Measurements from ENCODE around the gene OPTC. TPM values are rescaled to one million over a fixed set of nuclear protein-coding genes. Genes with fewer than 3 reads are reported as not detected.

Gene OPTC
- total and polyA plus RNA-seq, 2 of the 13 experiments (the other 11 are each of a cell fraction or from before 2014, with no cell fraction given): not detected

DNA sequence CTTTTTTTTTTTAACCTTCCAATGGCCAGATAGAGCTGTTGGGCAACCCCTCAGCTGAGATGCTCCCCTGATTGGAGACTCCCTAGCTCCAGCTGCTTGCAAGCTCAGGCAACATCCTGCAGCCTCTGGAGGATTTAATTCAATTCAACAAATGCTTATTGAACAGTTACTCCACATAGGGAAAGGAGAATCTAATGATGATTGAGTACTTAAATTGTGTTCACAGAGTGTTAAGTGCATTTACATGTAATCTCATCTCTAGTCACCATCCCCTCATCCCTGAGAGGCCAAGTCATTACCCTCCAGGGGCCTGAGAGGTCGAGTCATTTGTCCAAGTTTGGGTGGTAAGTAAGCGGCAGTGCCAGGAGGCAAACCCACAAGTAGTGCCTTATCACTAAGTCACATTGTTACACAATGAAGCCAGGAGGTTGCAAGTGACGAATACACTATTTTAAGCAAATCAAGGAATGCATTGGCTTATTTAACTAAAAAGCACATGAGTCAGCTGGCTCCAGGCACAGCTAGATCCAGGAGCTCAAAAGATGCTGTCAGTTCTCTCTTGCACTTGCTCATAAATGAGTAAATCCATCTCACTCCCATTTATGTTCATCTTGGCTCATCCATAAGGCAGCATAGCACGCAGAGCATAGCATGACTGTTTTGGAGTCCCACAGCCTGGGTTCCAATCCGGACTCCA, 64.3 kb downstream of the OPTC start (continued):
- TF ChIP-seq, protein P1, sequence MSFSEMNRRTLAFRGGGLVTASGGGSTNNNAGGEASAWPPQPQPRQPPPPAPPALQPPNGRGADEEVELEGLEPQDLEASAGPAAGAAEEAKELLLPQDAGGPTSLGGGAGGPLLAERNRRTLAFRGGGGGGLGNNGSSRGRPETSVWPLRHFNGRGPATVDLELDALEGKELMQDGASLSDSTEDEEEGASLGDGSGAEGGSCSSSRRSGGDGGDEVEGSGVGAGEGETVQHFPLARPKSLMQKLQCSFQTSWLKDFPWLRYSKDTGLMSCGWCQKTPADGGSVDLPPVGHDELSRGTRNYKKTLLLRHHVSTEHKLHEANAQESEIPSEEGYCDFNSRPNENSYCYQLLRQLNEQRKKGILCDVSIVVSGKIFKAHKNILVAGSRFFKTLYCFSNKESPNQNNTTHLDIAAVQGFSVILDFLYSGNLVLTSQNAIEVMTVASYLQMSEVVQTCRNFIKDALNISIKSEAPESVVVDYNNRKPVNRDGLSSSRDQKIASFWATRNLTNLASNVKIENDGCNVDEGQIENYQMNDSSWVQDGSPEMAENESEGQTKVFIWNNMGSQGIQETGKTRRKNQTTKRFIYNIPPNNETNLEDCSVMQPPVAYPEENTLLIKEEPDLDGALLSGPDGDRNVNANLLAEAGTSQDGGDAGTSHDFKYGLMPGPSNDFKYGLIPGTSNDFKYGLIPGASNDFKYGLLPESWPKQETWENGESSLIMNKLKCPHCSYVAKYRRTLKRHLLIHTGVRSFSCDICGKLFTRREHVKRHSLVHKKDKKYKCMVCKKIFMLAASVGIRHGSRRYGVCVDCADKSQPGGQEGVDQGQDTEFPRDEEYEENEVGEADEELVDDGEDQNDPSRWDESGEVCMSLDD (CRISPR knock-in tag; IDR thresholded peaks at IDR 0.05; ENCODE audit: borderline replicate concordance): no peak
- no peak for TF ChIP-seq SMAD3 (CRISPR knock-in tag; IDR thresholded peaks at IDR 0.05)
- no peak for TF ChIP-seq ATRX (CRISPR knock-in tag; IDR thresholded peaks at IDR 0.05; ENCODE audit: borderline replicate concordance)
- TF ChIP-seq, protein P2, sequence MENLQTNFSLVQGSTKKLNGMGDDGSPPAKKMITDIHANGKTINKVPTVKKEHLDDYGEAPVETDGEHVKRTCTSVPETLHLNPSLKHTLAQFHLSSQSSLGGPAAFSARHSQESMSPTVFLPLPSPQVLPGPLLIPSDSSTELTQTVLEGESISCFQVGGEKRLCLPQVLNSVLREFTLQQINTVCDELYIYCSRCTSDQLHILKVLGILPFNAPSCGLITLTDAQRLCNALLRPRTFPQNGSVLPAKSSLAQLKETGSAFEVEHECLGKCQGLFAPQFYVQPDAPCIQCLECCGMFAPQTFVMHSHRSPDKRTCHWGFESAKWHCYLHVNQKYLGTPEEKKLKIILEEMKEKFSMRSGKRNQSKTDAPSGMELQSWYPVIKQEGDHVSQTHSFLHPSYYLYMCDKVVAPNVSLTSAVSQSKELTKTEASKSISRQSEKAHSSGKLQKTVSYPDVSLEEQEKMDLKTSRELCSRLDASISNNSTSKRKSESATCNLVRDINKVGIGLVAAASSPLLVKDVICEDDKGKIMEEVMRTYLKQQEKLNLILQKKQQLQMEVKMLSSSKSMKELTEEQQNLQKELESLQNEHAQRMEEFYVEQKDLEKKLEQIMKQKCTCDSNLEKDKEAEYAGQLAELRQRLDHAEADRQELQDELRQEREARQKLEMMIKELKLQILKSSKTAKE (CRISPR knock-in tag; IDR thresholded peaks at IDR 0.05; ENCODE audit: borderline replicate concordance): no peak
- no peak for TF ChIP-seq HOXA3 (CRISPR knock-in tag; IDR thresholded peaks at IDR 0.05)
- no peak for TF ChIP-seq IKZF1 (IDR thresholded peaks at IDR 0.05)
- TF ChIP-seq, protein P3, sequence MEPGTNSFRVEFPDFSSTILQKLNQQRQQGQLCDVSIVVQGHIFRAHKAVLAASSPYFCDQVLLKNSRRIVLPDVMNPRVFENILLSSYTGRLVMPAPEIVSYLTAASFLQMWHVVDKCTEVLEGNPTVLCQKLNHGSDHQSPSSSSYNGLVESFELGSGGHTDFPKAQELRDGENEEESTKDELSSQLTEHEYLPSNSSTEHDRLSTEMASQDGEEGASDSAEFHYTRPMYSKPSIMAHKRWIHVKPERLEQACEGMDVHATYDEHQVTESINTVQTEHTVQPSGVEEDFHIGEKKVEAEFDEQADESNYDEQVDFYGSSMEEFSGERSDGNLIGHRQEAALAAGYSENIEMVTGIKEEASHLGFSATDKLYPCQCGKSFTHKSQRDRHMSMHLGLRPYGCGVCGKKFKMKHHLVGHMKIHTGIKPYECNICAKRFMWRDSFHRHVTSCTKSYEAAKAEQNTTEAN (CRISPR knock-in tag; conservative IDR thresholded peaks at IDR 0.05): no peak

Other genes starting within 250 kb of the OPTC start
- gene BTG2, start 188.6 kb upstream of the OPTC start, total RNA-seq (2016; rRNA removed; fragmentation: Illumina TruSeq; extraction: Trizol): 18.3 and 18.7 TPM in 2 replicates
- 13.6 and 16.7 TPM in 2 replicates for gene BTG2, start 188.6 kb upstream of the OPTC start, polyA plus RNA-seq (2011; rRNA removed)
- gene FMOD, start 143.0 kb upstream of the OPTC start, total RNA-seq (2016; rRNA removed; fragmentation: Illumina TruSeq; extraction: Trizol): not detected in 2 replicates
- 0.04 and 0.08 TPM in 2 replicates for gene FMOD, start 143.0 kb upstream of the OPTC start, polyA plus RNA-seq (2011; rRNA removed)
- gene PRELP, start 18.3 kb upstream of the OPTC start, total RNA-seq (2016; rRNA removed; fragmentation: Illumina TruSeq; extraction: Trizol): not detected in 2 replicates
- gene PRELP, start 18.3 kb upstream of the OPTC start, polyA plus RNA-seq (2011; rRNA removed): not detected in 2 replicates
- gene ATP2B4, start 132.7 kb downstream of the OPTC start, total RNA-seq (2016; rRNA removed; fragmentation: Illumina TruSeq; extraction: Trizol): 6.2 and 12.4 TPM in 2 replicates
- 9.0 and 9.9 TPM in 2 replicates for gene ATP2B4, start 132.7 kb downstream of the OPTC start, polyA plus RNA-seq (2011; rRNA removed)

Measured in HepG2 (cell line).